Pericardium fibroblast (primary cell): ENCODE data around the gene ACTR1A. TPM values are rescaled to one million over a fixed set of nuclear protein-coding genes. Genes with fewer than 3 reads are reported as not detected.

Experiments
- total RNA-seq: library from RNA; depleted of rRNA; stranded (reverse); fragments of >200 nt; gene quantifications from 2 replicates; pipeline ENCODE4 v1.2.3, GENCODE V29; 2015

The ACTR1A gene
- total RNA-seq: 68.0 and 114 TPM in 2 replicates

GRCh38 chr10:102502337-102503151 lies at the start of gene ACTR1A:
Gene ACTR1A, minus strand, starts transcription at chr10:102502712. Its CDS starts 65 bp downstream, at chr10:102502647.

GRCh38 chr10:102503264-102504178 lies 1.0 kb upstream of the ACTR1A start, which contains the start of gene SUFU:
Gene SUFU, plus strand, starts transcription at chr10:102503972. Its CDS starts 181 bp downstream, at chr10:102504153.

GRCh38 chr10:102451105-102451969 lies 51.2 kb downstream of the ACTR1A start, which contains the start of gene C10orf95:
Gene C10orf95, minus strand, starts transcription at chr10:102451543. Its CDS starts 450 bp downstream, at chr10:102451093.

GRCh38 chr10:102432162-102432950 lies 70.2 kb downstream of the ACTR1A start, which contains the start of gene CUEDC2:
Gene CUEDC2, minus strand, starts transcription at chr10:102432574. Its CDS starts 7,386 bp downstream, at chr10:102425188.

Other genes starting within 250 kb of the ACTR1A start
- gene NFKB2, start 107.0 kb downstream of the ACTR1A start, total RNA-seq: 12.8 and 17.5 TPM in 2 replicates
- 6.4 and 12.1 TPM in 2 replicates for gene PSD, start 83.9 kb downstream of the ACTR1A start, total RNA-seq
- 11.4 and 17.8 TPM in 2 replicates for gene FBXL15, start 81.9 kb downstream of the ACTR1A start, total RNA-seq
- 81.8 and 83.4 TPM in 2 replicates for gene CUEDC2, start 70.1 kb downstream of the ACTR1A start, total RNA-seq
- not detected in 2 replicates for gene C10orf95, start 51.2 kb downstream of the ACTR1A start, total RNA-seq
- 8.2 and 9.0 TPM in 2 replicates for gene SUFU, start 1.3 kb upstream of the ACTR1A start, total RNA-seq
- gene TRIM8, start 141.8 kb upstream of the ACTR1A start, total RNA-seq: 96.6 and 109 TPM in 2 replicates
- gene ARL3, start 211.7 kb upstream of the ACTR1A start, total RNA-seq: 5.3 and 7.8 TPM in 2 replicates
- gene SFXN2, start 211.9 kb upstream of the ACTR1A start, total RNA-seq: 0.68 and 4.3 TPM in 2 replicates
- gene WBP1L, start 241.2 kb upstream of the ACTR1A start, total RNA-seq: 63.7 and 76.1 TPM in 2 replicates